Mesenteric fat pad (tissue), 1 donor: ENCODE measurements around the gene CDKAL1. TPM values are rescaled to one million over a fixed set of nuclear protein-coding genes. Genes with fewer than 3 reads are reported as not detected.

Experiments
- DNase-seq: peaks from one replicate; pipeline ENCODE4 v3.0.0-alpha.2; 2020; ENCODE audit warnings: low spot score
- total RNA-seq: library from RNA; stranded (reverse); fragmentation: NEBNext Ultra II Directional; extraction: Animal tissue kit (Norgen Biotek cat#: 25700); gene quantifications from one replicate; pipeline ENCODE4 v1.2.1, GENCODE V29; 2021
- donor health status: DM: yes; HTN: yes; CAD: no.

Gene CDKAL1
- total RNA-seq, 1 donor from 2014 or later: 13.2 TPM

DNA sequence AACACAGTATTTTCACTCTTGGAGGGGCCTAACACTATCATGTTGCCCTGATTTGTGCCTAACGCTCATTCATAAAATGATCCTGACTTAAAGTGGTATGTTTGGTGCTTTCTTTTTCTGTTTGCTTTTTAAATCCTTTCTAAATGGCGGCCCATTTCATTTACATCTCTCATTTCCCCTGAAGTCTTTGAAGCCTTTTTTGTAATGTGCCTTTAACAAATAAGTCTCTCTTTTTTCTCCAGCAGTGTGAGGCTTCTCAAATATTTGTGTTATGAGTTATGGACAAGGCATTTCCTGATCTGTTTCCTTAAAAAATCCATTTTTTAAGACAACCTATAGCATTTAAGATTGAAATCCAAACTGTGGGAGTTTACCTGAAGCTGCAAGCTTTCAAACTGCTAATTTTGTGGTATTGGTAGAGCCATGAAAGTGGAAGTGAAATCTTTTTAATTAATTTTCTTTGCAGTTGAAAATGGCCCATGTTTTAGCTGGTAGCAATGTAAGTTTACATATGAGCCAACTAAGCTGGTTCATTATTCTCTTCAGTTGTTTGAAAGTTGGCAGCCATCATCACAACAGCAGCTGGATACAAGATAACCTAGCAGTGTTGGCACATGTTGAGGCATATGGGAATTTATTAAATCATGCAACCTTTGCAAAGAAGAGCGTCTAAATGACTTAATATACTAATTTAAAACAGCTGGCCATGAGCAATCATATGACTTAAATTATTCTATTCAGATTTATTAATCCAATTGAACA lies 469.7 kb downstream of the CDKAL1 start:
- DNase-seq: no peak

DNA sequence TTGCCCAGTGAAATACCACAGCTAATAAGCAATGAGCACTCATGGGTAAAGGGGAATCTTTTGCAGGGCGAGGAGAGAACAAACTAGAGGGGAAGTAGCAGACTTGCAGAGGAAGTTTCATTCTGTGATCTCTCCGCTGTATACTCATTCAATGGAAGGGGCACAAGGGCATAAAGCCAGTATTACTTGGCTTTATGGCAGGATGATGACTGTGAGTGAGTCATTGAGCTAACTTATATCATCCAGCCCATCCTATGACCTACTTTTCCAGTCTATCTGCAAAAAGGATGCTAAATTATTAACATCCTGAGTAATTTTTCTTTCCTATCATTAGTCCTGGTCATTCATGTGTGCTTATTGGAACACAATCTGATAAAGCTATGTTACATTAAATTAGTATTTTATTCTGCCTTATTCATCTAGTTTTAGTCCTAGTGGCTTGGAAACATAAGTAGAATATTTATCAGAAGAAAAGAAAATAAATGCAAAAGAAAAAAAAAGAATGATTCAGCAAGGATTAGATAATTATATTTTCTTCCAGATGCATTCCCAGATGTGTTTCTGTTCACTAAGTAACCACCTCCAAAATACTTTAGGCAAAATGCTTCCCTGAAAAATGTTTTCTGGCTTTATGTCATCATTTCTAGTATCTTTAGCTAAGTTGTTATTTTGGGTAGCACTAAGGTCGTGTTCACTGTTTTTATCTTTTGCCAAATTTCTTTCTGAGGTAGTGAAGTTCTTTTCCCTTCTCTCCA lies 471.7 kb downstream of the CDKAL1 start:
- no peak for DNase-seq

DNA sequence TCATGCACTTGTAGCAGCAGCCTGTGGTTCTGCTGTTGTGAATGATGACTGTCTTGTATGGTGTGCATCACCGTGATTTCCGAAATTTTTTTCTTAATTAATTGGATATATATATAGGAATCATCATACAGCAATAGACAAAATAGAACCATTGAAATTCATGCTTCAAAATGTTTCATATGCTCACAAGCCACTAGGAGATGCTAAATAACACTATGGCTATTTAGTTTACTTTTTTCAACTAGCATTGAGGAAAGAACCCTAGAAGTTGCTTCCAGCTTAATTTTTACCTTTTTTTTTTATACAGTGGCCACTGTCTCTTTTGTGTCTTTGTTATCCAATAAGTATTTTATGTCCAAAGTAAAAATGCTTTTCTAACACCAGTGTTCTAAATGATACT lies 485.4 kb downstream of the CDKAL1 start:
- no peak for DNase-seq

DNA sequence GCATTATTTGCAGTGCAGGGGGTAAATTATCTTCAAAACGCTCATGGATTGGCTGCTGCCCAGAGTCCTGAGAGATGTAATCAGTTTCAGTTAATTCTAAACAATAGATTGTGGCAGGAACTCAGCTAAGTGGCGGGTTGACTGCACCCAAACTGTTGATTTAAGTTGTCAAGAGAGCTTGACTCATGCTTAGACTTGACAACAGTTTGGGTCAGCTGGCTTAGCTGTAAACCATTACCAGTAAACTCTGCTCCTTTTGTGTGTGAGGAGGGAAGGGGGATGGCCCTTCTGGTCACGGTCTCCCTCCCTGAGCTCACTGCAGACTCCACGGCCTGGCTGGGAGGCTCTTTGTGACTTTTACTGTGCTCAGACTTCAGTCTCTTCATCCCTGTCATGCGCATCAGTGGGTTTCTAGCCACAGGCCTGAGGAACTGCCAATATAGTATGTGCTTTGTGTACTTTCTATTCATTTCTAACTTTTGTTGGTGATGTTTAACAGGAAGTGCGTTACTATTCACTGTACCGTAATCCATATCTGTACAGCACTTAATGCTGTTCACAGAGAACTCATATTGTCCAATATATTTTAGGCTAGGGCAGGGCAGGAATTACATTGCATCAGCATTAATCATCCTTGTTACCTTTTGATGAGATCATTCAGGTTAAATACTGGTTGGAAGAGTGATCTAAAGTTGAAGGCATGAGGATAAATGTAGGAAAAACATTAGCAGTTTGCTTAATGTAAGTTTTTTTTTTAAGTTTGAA lies 488.3 kb downstream of the CDKAL1 start:
- no peak for DNase-seq

DNA sequence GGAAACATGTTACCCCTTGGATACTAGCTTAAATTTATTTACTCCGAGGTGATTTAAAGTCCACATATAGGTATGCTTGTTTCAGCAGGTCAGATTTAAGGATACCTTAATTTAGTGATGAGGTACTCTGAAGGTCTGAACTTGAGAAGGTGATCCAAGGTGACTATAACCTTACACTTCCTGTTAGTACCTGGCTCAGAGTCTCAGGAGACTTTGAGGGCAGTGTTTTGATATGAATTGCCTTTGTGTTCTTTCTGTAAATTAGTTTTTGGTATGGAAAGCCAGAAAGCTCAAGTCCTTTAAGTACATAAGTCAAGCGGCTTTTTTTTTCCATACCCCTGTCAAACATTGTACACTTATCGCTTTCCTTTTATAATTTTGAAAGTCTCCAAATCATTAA lies 489.0 kb downstream of the CDKAL1 start:
- DNase-seq: no peak

DNA sequence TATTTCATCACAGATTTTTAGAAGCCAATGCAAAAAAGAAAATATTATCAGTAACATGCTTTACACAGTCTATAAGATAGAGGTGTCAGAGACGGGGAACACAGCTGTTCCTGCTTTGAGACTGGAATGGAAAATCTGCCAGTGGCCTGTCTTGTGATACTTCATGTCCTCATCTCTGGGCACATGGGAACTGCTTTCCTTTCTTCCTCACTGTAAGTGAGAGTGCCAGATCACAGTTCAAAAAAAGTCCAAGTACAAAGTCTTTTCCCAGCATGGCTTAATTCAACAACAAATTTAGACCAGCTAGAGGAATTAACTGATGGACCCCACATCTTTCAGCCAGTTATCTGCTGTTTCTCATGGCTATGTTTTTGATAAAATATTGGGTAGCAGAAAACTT lies 490.4 kb downstream of the CDKAL1 start:
- DNase-seq: no peak

DNA sequence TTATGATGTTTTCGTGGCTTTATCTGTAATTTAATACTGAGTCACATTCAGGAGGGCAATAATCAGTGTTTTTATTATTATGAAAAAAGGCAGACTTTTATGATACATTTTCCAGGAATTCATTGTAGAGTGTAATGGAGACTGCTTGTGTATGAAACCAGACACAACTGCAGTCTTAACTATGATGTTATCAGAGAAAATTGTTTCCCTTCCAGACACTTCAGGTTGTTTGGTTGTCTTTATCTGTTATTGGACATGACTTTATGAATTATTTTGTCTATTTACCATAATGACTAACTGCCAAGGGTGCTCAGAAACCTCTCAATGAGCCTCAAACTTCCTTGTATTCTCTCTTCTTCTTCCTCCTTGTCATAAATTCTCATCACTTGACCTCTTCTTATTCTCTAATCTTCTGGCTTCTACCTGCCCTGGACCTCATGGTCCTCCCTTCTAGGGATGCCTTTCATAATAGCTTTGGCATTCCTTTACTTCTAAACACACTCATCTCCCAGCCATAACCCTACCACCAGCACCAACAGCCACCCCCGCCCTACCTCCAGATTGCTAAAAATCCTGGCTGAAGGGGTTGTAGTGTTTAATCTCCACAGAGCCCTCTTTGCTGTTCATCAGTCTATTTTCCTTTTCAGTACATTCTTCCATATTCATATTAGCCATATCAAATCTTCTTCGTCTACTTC lies 492.5 kb downstream of the CDKAL1 start:
- no peak for DNase-seq

DNA sequence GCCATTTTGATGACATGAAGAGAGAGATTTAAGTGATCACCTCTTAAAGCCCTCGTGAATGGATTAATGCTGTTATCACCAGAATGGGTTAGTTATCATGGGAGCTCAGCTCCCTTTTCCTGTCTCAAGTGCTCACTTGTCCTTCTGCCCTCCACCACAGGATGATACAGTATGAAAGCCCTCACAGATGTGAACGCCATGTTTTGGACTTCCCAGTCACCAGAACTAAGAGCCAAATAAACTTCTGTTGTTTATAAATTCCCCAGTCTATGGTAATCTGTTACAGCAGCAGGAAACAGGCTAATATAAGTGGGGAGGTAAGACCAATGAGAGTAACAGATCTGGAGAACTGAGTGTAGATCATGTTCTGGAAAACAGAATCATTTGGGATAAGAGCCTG lies 493.2 kb downstream of the CDKAL1 start:
- DNase-seq: no peak

DNA sequence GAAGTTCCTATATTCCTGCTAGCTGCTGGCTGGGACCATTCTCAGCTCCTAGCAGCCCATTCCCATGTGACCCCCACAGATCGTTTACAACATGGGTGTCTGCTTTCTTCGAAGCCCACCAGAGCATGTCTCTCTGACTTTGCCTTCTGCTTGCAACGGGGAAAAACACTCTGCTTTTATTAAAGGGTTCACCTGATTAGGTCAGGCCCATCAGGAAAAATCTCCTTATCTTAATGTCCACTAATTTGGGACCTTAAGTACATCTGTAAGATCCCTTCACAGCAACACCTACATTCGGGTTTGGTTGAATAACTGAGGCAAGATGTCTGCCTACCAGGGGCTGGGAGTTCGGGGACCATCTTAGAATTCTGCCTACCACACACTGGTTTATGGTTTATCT lies 496.9 kb downstream of the CDKAL1 start:
- DNase-seq: no peak

DNA sequence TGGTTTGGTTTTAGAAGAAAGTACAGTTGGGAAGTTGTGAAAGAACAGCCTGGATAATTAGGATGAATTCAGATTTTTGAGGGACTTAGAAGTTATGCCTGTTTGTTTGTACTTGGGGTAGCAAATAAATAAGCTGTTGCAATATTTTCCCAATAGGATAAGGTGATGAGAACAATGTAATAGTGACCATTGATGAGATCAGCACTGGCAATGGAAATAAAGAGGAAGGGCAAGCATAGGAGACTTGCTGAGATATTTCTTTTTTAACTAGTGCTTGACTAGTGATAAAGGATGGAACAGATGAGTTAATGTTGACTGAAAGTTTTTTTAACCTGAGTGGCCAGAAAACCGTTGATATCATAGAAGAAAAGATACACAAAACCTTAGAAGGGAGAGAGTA lies 498.8 kb downstream of the CDKAL1 start:
- DNase-seq: no peak

DNA sequence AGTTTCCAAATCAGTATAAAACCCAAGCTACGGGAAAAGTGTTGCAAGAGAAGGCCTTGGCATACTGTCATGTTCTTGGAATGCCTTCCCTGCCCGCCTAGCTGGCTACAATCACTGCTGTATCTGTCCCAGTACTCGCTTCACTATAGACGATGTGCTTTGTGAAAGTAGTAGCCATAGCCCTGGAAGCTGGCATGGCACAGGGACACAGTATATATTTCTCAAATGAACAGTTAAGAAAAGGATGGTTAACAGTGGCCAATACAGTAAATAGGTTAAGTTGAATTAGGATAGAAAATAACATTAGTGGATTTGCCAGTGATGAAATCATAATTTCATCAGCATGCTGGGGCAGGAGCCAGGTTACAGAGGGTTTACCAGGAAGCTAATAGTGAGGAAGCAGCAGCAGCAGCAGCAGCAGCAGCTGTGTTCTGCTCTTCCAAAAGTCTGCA lies 499.3 kb downstream of the CDKAL1 start:
- no peak for DNase-seq

DNA sequence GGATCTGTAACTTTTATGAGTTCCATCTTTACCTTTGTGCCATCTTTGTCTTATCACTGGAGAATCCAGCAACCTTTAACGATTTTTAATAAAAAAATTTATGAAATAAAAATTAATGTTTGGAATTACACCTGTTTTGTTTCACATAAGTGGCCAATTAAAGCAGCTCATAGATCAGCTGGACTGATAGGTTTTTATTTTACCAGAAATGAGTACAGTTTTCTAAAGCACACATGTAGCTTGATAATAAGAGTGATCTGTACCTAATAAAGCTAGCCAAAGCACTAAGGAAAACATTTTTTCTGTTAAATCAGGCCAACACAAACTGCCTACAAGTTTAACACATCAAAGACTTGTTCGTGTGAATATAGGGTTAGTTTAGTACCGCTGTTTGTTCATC lies 500.1 kb downstream of the CDKAL1 start:
- DNase-seq: no peak

DNA sequence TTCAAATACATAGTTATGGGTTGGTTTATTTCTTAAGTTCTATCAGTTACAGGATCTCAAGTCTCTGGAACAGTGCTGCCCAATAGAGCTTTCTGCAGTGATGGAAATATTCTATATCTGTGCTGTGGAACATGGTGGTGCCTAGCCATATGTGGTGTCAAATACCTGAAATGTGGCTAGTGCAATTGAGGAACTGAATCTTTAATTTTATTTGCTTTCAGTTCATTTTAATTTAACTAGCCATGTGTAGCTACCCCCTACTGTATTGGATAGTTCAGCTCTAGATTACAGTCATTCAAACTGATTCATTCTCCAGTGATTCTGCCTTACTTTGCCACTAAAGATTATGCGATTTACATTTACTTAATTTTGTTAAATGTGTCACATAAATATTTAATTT lies 503.2 kb downstream of the CDKAL1 start:
- no peak for DNase-seq

DNA sequence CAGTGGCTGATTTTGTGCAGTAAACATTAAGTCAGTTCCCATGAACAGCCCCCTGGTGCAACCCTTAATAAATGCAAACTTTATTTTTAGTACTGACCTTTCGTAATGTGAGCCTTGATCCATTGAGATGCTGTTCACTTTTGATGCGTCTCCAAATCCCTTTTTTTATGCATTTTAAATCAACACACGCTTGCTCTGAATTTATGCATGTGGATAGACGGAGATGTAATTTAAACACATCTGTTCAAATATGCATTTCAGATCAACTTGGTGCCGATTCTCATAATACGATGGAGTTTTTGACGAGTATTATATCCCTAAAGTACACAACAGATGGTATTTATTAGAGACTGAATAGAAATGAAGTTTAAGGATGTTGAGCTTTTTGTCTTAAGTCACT lies 505.7 kb downstream of the CDKAL1 start:
- no peak for DNase-seq

DNA sequence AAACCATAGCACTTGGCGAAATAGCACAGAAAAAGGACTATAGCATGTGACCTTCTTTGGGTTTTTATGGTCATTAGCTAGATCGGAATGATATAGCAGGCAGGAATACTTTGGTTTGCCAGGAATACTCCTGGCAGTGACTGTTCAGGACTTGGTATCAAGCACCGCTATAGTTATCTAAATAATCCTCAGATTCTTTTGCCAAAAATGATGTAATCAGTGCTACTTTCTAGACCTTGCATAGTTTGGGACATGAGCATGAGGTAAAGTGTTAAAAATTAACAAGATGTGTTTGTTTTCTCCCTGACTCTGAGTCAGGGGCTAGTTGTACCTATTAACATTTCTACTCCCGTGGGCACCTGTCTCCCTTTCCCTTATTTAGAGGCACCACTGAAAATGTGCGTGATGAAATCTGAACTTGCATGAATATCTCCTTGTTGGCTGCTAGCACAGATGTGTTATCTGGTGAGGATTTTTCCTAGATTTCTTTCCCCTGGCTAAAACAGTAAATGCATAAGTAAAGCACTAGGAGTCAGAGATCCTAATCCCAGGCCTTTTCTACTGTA lies 511.0 kb downstream of the CDKAL1 start:
- no peak for DNase-seq

DNA sequence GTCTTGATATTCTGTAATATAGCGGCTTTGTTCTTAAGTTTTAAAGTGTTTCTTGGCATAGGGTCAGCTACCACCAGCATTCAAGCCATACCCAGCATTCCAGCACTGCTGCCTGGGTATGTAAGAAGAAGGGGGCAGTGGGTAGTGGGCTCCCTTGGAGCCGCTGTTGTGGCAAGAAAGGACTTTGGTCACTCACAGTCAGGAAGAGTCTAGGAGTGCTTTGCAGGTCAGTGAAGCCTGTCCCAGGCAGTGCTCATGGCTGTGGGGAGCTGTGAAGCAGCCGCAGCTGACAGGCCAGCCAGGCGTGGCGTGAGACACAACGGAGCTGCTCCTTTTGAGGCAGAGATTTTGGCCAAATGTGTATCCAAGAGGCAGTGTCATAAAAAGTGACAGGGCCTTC lies 512.0 kb downstream of the CDKAL1 start:
- no peak for DNase-seq

DNA sequence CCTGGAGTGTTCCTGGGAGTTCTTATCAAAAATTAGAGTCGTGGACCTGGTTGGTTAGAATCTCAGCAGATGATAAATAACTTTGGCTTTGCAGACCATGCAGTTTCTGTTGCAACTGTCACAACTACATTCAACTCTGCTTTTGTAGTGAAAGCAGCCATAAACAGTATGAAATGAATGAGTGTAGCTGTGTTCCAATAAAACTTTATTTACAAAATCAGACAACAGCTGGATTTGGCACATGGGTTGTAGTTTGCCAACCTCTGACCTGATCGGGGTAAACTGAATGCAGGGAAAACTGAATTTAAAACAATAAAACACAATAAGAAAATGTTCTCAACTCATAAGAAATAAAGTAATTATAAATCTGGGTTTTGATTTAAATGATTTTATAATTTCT lies 513.8 kb downstream of the CDKAL1 start:
- no peak for DNase-seq

DNA sequence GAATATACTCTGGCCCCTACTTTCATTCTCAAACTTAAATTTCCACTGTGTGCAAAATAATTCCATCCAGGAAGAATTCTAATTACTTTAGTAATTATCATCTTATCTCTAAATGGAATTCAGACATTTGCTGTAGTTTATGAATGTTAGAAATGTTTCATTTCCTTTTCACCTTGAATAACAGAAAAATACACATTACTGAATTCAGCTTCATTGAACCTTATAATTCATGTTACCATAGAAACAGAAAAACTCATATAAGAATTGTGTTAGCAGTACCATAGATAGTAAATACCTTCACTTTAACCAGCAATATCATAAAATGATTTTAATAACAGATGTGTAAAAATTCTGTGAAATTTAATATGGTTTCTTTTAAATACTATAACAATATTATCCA lies 514.9 kb downstream of the CDKAL1 start:
- no peak for DNase-seq

DNA sequence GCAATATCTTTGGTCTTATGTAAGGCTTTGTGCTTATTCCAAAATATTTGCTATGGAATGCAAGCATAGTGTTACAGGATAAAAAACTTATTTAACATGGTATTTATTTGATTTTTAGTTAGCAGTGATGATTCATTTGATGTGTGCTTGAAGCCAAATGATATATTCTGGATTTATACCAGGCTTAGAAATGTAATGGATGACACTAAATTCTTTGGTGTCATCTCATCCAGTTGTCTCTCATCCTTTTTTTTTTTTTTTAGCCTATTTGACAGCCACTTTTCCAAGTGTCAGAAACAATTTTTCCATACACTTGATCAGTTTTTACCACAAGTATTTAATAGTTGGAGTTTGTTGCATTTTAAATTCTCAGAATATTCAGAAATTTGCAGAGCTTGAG lies 515.3 kb downstream of the CDKAL1 start:
- no peak for DNase-seq

DNA sequence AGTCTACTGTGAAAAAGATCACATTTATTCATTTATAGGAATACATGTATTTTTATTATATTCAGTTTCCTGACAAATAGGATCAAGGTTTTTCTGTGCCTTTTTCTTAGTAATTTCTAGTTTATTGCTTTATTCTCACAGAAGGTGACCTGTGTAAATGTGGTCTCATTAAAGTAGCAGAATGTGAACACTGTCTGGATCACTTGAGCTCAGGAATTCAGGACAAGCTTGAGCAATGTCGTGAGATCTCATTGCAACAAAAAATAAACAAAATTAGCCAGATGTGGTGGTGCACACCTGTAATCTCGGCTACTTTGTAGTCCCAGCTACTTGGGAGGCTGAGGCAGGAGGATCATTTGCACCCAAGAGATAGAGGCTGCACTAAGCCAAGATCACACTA lies 516.7 kb downstream of the CDKAL1 start:
- DNase-seq: no peak

DNA sequence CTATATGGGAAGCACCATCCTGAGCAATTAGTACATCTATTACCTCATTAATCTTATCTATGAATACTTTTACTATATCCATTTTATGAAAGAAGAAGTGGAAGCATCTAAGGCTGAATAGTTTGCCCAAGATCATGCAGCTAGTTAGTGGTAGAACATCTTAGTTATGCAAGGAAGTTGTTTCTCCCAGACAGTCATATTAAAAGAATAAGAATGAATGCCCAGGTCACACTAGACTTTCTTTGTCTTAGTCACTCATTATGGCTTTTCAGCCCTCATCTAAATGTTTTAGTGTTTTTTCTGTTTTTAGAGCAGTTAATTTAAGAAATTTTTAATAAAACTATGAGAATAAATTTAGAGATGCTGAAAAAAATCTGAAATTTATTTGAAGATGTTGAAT lies 517.5 kb downstream of the CDKAL1 start:
- no peak for DNase-seq
